Measurements from ENCODE around the gene PPM1M.

DNA sequence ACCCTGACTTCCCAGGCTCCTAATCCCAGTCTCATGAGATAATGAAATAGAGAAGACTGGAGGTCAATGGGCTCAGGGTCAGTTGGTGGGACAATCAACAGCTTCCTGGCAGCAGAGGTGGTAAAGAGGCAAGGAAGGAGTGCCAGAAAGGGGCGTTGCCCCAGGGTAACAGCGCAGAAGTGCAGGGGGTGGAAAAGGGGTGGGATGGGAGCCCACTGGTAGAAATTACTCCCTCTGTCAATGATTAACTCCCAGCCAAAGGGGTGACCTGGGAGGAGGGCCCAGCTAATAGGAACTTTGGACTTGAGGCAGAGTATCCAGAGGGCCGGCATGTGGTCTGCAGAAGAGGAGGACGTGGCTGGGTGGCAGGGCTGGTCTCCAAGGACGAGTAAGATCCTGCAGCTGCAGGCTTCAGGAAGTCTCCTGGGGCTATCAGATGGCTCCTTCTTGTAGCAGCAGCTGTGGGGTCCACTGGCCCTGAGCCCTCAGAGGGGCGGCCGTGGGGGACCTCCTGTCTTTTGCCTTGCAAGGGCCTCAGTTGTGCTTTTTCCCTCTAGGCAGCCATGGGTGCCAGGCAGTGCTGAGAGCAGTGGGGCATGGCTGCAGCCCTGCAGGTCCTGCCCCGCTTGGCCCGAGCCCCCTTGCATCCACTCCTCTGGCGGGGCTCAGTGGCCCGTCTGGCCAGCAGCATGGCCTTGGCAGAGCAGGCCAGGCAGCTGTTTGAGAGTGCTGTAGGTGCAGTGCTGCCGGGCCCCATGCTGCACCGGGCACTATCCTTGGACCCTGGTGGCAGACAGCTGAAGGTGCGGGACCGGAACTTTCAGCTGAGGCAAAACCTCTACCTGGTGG lies 44.4 kb downstream of the PPM1M start:
- TF ChIP-seq, protein P1, sequence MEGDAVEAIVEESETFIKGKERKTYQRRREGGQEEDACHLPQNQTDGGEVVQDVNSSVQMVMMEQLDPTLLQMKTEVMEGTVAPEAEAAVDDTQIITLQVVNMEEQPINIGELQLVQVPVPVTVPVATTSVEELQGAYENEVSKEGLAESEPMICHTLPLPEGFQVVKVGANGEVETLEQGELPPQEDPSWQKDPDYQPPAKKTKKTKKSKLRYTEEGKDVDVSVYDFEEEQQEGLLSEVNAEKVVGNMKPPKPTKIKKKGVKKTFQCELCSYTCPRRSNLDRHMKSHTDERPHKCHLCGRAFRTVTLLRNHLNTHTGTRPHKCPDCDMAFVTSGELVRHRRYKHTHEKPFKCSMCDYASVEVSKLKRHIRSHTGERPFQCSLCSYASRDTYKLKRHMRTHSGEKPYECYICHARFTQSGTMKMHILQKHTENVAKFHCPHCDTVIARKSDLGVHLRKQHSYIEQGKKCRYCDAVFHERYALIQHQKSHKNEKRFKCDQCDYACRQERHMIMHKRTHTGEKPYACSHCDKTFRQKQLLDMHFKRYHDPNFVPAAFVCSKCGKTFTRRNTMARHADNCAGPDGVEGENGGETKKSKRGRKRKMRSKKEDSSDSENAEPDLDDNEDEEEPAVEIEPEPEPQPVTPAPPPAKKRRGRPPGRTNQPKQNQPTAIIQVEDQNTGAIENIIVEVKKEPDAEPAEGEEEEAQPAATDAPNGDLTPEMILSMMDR (IDR thresholded peaks at IDR 0.05; ENCODE audit: poor library complexity) = no peak
- TF ChIP-seq EZH2 (IDR thresholded peaks at IDR 0.05; ENCODE audit: borderline replicate concordance) = no peak
